Spleen (tissue), 7 donors: Measurements from ENCODE around the gene CHST4.

ENCODE experiments used
- POLR2A ChIP-seq, 3 donors: fragments of 450-650 bp; IDR thresholded peaks; one replicate each; pipeline ENCODE4 v1.5.1; 2017; ENCODE audit warnings: antibody characterized with exemption in 3 of 3, mild to moderate bottlenecking in 1 of 3
- TF ChIP-seq, protein P1 (sequence below), 11 experiments: fragments of 200-600 bp in 7 of 11; fragments of 450-650 bp in 4 of 11; sonication (generic) in 4 of 11; IDR thresholded peaks in 8 of 11; conservative IDR thresholded peaks in 3 of 11; 1 replicate in 7 of 11; 2 replicates in 4 of 11; pipeline versions ENCODE4 v1.4.0 to v1.8.0; 2016 to 2021; ENCODE audit warnings: antibody characterized with exemption in 11 of 11, inconsistent platforms in 4 of 11, mild to moderate bottlenecking in 1 of 11
- donor health status: DM: no; HTN: no; CAD: no; lungs with moderate emphysema.
- donor health status: DM: no; HTN: no; CAD: no.
- donor health status: DM: no; HTN: no; CAD: no.

DNA sequence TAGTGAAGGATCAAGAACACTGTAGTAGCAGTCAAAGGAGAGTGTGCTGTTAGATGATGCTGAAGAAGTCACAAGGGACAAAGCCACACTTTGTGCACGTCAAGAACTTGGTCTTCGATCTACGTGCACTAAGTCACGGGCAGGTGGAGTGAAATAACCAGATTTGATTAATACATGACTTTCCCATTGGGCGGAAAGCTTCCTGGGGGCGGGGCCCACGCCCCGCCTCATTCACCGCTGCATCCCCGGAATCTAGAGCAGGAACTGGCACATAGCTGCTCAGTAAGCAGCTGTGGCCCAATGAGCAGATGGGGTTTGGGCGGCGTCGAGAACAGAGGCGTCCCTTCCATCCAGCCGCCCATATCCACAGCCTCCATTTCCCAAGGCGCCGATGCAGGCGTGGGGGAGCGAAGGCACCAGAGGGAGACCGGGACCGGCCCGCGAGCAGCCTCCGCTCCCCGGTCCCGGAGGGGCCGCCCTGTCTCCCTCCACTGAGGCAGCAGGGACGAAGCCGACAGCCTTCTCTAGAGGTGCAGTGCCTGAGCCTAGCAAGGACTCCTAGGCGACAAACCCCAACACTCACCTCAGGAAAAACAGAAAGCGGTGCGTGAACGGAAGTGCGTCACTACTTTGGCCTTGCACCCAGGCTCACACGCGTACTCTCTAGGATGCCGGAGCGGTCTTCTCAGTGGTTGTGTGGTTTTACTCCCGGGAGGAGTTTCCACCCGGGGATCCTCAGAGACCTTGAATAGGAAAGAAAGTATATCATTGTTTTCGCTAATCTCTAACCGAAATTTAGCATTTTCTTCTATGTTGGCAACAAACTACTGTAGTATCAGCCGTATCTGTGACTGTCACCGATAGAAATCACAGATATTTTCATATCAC is 42.0 kb upstream of the CHST4 start:
- TF ChIP-seq, protein P1, sequence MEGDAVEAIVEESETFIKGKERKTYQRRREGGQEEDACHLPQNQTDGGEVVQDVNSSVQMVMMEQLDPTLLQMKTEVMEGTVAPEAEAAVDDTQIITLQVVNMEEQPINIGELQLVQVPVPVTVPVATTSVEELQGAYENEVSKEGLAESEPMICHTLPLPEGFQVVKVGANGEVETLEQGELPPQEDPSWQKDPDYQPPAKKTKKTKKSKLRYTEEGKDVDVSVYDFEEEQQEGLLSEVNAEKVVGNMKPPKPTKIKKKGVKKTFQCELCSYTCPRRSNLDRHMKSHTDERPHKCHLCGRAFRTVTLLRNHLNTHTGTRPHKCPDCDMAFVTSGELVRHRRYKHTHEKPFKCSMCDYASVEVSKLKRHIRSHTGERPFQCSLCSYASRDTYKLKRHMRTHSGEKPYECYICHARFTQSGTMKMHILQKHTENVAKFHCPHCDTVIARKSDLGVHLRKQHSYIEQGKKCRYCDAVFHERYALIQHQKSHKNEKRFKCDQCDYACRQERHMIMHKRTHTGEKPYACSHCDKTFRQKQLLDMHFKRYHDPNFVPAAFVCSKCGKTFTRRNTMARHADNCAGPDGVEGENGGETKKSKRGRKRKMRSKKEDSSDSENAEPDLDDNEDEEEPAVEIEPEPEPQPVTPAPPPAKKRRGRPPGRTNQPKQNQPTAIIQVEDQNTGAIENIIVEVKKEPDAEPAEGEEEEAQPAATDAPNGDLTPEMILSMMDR (IDR thresholded peaks at IDR 0.05 in 8 of 11, conservative IDR thresholded peaks at IDR 0.05 in 3 of 11), result no peak
- peak in 2 of 3 donors; percentile 16 to 30 for TF ChIP-seq POLR2A (IDR thresholded peaks at IDR 0.05)
